ENCODE results near the gene TIAM1.

The TIAM1 gene

GRCh38 chr21:31201548-31201947, 142.5 kb downstream of the TIAM1 start:
- intact Hi-C loops (cut with micrococcal nuclease), result loop anchor here (1.0 to 5.0 kb wide), 2 partner anchors 18 to 136 kb away; no protein-coding TSS in a partner anchor
- Mint-ChIP-seq H3K27ac (peak overlapping the region; percentile 87), H3K9me3 (no peaks in the 10 kb centered on the region)

GRCh38 chr21:31201144-31201543, 142.9 kb downstream of the TIAM1 start:
- no peaks in the 10 kb centered on the region for H3K27me3 Mint-ChIP-seq
- H3K4me1 Mint-ChIP-seq (ENCODE audit: low read depth), result peaks cover 53% of the 10 kb centered on the region
- intact Hi-C loops (cut with micrococcal nuclease), result loop anchor here (1.0 to 5.0 kb wide), 2 partner anchors 18 to 136 kb away; no protein-coding TSS in a partner anchor
- H3K9me3 Mint-ChIP-seq, result no peaks in the 10 kb centered on the region
- peak overlapping the region; percentile 87 for H3K27ac Mint-ChIP-seq
- H3K4me3 Mint-ChIP-seq, result peak overlapping the region; percentile 23
- H3K36me3 Mint-ChIP-seq (ENCODE audit: low read depth), result peaks cover 68% of the 10 kb centered on the region

More at GRCh38 chr21:31201548-31201947, 142.5 kb downstream of the TIAM1 start:
- H3K4me1 Mint-ChIP-seq (ENCODE audit: low read depth), result peaks cover 53% of the 10 kb centered on the region
- no peaks in the 10 kb centered on the region for H3K27me3 Mint-ChIP-seq
- peak overlapping the region; percentile 23 for H3K4me3 Mint-ChIP-seq
- H3K36me3 Mint-ChIP-seq (ENCODE audit: low read depth), result peaks cover 66% of the 10 kb centered on the region

DNA sequence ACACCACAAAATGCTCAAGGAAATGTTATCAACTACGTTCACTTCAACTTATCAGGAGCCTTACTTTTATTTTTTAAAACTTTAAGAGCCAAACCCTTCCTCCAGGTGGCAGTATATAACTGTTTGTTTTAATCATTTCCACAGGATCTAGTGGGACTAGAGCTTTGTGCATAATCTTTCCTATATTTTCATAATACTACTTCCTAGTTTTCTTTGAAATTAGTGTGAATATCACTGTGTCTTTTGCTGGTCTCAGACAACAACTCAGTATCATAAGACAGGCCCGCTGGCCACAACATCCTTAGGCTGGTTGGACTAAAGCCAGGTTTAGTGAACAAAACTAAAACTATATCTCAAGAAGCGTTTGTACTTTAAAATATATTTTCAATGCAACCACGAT, 145.5 kb downstream of the TIAM1 start:
- H3K36me3 Mint-ChIP-seq (ENCODE audit: low read depth), result peaks cover 71% of the 10 kb centered on the region
- H3K9me3 Mint-ChIP-seq, result no peaks in the 10 kb centered on the region
- no peaks in the 10 kb centered on the region for H3K27me3 Mint-ChIP-seq
- H3K4me1 Mint-ChIP-seq (ENCODE audit: low read depth), result peaks cover 48% of the 10 kb centered on the region
- peak overlapping the region; percentile 79 for H3K27ac Mint-ChIP-seq
- H3K4me3 Mint-ChIP-seq, result no peak overlapping the region
- intact Hi-C loops (cut with micrococcal nuclease), result loop anchor here (1.0 kb wide), 2 partner anchors 382 to 406 kb away; no protein-coding TSS in a partner anchor

DNA sequence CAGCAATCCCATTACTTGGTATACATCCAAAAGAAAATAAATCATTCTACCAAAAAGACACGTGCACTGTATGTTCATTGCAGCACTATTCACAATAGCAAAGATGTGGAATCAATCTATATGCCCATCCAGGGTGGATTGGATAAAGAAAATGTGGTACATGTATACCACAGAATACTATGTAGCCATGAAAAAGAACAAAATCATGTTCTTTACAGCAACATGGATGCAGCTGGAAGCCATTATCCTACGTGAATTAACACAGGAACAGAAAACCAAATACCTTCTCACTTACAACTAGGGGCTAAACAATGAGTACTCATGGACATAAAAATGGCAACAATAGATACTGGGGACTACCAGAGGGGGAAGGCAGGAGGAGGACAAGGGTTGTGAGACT, 147.3 kb downstream of the TIAM1 start:
- H3K4me1 Mint-ChIP-seq (ENCODE audit: low read depth), result peaks cover 31% of the 10 kb centered on the region
- no peak overlapping the region for H3K27ac Mint-ChIP-seq
- intact Hi-C loops (cut with micrococcal nuclease), result no loop called here
- H3K36me3 Mint-ChIP-seq (ENCODE audit: low read depth), result peaks cover 77% of the 10 kb centered on the region
- H3K4me3 Mint-ChIP-seq, result no peak overlapping the region
- H3K27me3 Mint-ChIP-seq, result no peaks in the 10 kb centered on the region
- H3K9me3 Mint-ChIP-seq, result no peaks in the 10 kb centered on the region

DNA sequence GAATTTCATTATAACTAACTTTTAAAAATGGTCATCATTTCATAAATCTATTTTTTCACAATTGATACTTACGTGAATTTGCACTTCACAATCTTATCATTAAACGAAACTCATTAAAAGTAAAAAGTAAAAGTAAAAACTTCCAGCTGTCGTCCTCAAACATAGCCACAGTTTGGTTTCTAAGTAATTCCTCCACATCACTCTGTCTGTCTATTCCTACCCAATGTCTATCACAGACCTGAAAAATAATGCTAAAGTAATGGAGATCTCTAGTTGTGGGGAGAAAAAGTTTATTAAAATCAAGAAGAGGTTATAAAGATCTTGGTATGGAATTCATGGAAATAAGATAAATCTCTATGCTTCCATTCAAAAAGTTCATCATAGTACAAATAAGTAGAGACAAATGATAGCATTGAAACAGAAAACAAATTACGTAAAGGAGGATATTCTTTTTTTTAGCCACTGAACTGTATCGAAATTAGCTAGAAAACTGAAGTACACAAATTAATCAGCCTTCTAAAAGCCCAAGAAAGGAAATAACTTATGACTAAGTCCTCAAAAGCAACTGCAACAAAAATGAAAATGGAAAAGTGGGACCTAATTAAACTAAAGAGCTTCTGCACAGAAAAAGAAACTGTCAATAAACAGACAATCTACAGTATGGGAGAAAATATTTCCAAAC, 148.6 kb downstream of the TIAM1 start:
- H3K27ac Mint-ChIP-seq, result peak overlapping the region; percentile 46
- peaks cover 89% of the 10 kb centered on the region for H3K36me3 Mint-ChIP-seq (ENCODE audit: low read depth)
- no peaks in the 10 kb centered on the region for H3K9me3 Mint-ChIP-seq
- intact Hi-C loops (cut with micrococcal nuclease), result no loop called here
- H3K4me3 Mint-ChIP-seq, result no peak overlapping the region
- peaks cover 23% of the 10 kb centered on the region for H3K4me1 Mint-ChIP-seq (ENCODE audit: low read depth)
- no peaks in the 10 kb centered on the region for H3K27me3 Mint-ChIP-seq

GRCh38 chr21:31194510-31195293, 149.4 kb downstream of the TIAM1 start:
- H3K36me3 Mint-ChIP-seq (ENCODE audit: low read depth), result peaks cover 92% of the 10 kb centered on the region
- no peak overlapping the region for H3K27ac Mint-ChIP-seq
- H3K9me3 Mint-ChIP-seq, result no peaks in the 10 kb centered on the region
- intact Hi-C loops (cut with micrococcal nuclease), result no loop called here
- no peaks in the 10 kb centered on the region for H3K27me3 Mint-ChIP-seq
- no peak overlapping the region for H3K4me3 Mint-ChIP-seq
- H3K4me1 Mint-ChIP-seq (ENCODE audit: low read depth), result peaks cover 19% of the 10 kb centered on the region

- Mint-ChIP-seq H3K36me3 (ENCODE audit: low read depth) (peaks cover 93% of the 10 kb centered on the region), H3K4me1 (ENCODE audit: low read depth) (peaks cover 10% of the 10 kb centered on the region), H3K27me3 (no peaks in the 10 kb centered on the region), H3K4me3 (no peak overlapping the region), H3K27ac (no peak overlapping the region), H3K9me3 (no peaks in the 10 kb centered on the region)
- intact Hi-C loops (cut with micrococcal nuclease), result no loop called here
Measured at GRCh38 chr21:31193761-31194160, 150.3 kb downstream of the TIAM1 start.

DNA sequence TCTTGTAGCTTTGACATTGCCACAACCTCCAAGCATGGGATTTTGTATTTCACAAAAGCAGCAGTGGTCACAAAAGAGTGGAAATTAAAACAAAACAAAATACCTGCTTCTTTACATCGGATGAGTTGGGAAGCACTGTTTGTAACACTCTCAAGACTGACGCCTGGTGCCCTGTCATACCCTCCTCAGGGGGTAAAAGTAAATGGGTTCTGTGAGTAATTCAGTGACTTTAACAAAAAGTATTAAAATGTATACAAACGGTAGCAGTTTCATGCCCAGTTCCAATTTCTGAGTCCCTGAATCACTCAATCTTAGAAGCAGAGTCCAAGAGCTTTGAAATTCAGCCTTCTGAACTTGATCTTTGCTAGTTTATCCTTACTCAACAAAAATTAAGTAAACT, 152.5 kb downstream of the TIAM1 start:
- Mint-ChIP-seq H3K4me1 (ENCODE audit: low read depth) (peaks cover 10% of the 10 kb centered on the region), H3K36me3 (ENCODE audit: low read depth) (peaks cover 98% of the 10 kb centered on the region), H3K27ac (no peak overlapping the region), H3K9me3 (no peaks in the 10 kb centered on the region), H3K27me3 (no peaks in the 10 kb centered on the region), H3K4me3 (no peak overlapping the region)
- intact Hi-C loops (cut with micrococcal nuclease), result no loop called here

DNA sequence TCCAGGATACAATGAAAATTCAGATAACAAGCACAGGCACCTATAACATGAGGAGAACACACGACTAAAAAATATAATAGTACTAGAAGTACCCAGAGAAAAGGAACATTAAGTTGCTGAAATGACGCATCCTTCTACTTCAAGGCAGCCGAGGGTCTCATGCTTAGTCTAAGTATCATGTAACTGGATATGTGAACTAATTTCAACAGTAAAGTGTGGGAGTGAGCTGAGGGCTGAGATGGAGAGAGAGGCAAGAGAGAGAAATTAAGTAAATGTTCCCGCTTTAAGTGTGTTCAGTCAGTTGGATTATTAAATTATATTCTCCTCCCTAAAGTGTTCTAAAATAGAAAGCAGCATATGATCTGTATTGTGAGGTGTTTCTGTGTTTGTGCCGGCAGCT, 153.5 kb downstream of the TIAM1 start:
- H3K27ac Mint-ChIP-seq, result no peak overlapping the region

DNA sequence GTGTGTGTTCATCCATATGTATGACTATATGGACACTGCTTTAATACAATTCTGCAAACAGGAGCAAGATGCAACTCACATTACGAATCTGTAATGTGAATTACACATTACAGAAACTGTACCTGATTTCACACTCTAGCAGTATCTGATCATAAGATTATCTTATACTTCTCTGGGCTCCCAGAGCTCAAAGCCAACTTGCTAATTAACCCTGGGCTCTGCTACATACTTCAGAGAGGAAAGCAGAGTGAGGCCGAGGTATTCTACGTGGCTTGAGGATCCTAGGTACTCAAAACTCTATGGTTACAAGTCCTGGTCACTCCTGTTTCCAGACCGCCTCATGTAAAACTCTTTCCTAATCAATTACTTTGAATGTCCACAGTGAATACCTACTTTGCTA, 156.6 kb downstream of the TIAM1 start:
- H3K36me3 Mint-ChIP-seq (ENCODE audit: low read depth), result peaks cover 95% of the 10 kb centered on the region
- intact Hi-C loops (cut with micrococcal nuclease), result no loop called here
- no peaks in the 10 kb centered on the region for H3K9me3 Mint-ChIP-seq
- H3K4me3 Mint-ChIP-seq, result no peak overlapping the region
- no peaks in the 10 kb centered on the region for H3K27me3 Mint-ChIP-seq
- H3K27ac Mint-ChIP-seq, result no peak overlapping the region
- no peaks in the 10 kb centered on the region for H3K4me1 Mint-ChIP-seq (ENCODE audit: low read depth)

More for the DNA sequence above, 153.5 kb downstream of the TIAM1 start:
- intact Hi-C loops (cut with micrococcal nuclease), result no loop called here
- Mint-ChIP-seq H3K27me3 (no peaks in the 10 kb centered on the region), H3K9me3 (no peaks in the 10 kb centered on the region), H3K4me3 (no peak overlapping the region), H3K36me3 (ENCODE audit: low read depth) (peaks cover 100% of the 10 kb centered on the region), H3K4me1 (ENCODE audit: low read depth) (peaks cover 3% of the 10 kb centered on the region)

- H3K27ac Mint-ChIP-seq, result no peak overlapping the region
- peaks cover 95% of the 10 kb centered on the region for H3K36me3 Mint-ChIP-seq (ENCODE audit: low read depth)
- H3K27me3 Mint-ChIP-seq, result no peaks in the 10 kb centered on the region
- intact Hi-C loops (cut with micrococcal nuclease), result no loop called here
- no peaks in the 10 kb centered on the region for H3K9me3 Mint-ChIP-seq
- no peaks in the 10 kb centered on the region for H3K4me1 Mint-ChIP-seq (ENCODE audit: low read depth)
- H3K4me3 Mint-ChIP-seq, result no peak overlapping the region
Measured at GRCh38 chr21:31186916-31187315, 157.1 kb downstream of the TIAM1 start.

- peaks cover 8% of the 10 kb centered on the region for H3K4me1 Mint-ChIP-seq (ENCODE audit: low read depth)
- peaks cover 95% of the 10 kb centered on the region for H3K36me3 Mint-ChIP-seq (ENCODE audit: low read depth)
- no peaks in the 10 kb centered on the region for H3K9me3 Mint-ChIP-seq
- intact Hi-C loops (cut with micrococcal nuclease), result no loop called here
- H3K27me3 Mint-ChIP-seq, result no peaks in the 10 kb centered on the region
- no peak overlapping the region for H3K4me3 Mint-ChIP-seq
- H3K27ac Mint-ChIP-seq, result no peak overlapping the region
Measured at GRCh38 chr21:31185663-31186062, 158.4 kb downstream of the TIAM1 start.

DNA sequence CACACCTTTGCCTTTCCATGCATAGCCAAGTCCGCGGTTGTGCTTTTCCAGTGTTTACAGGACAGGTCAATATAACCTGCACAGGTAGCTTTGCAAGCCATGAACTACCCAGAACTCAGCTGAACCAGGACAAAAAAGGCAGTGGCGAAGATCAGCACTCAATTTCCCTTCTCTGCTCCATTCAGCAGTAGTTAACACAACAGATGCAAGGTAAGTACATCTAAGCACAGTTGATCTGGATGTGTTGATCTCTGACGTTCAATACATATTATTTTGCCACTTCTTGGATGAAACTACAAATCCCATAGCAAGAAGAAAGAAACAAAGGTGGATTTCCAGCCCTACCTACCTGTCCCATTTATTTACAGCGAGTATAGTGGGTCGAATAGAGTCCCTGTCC, 159.2 kb downstream of the TIAM1 start:
- no peak overlapping the region for H3K4me3 Mint-ChIP-seq
- no peak overlapping the region for H3K27ac Mint-ChIP-seq
- no peaks in the 10 kb centered on the region for H3K27me3 Mint-ChIP-seq
- intact Hi-C loops (cut with micrococcal nuclease), result no loop called here
- peaks cover 9% of the 10 kb centered on the region for H3K4me1 Mint-ChIP-seq (ENCODE audit: low read depth)
- H3K36me3 Mint-ChIP-seq (ENCODE audit: low read depth), result peaks cover 94% of the 10 kb centered on the region
- H3K9me3 Mint-ChIP-seq, result no peaks in the 10 kb centered on the region

DNA sequence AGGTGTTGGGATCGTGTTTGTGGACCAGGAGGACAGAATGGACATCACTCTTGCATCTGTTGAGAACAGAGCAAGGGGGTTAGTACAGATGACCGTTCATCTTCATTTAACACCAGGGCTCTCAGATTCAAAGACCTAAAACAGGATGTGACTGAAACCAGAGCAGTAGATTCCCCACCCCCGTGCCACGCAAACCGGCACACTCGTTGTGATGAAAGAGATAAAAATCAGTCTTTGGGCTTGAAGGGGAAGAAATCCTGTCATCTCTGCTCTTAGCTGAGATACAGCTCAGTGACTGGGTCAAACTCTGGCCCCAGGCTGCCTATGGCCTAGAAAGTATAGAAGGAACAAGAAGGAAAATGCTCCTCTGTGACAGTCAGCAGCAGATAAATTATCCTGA, 159.6 kb downstream of the TIAM1 start:
- intact Hi-C loops (cut with micrococcal nuclease), result no loop called here
- H3K36me3 Mint-ChIP-seq (ENCODE audit: low read depth), result peaks cover 94% of the 10 kb centered on the region
- no peaks in the 10 kb centered on the region for H3K9me3 Mint-ChIP-seq
- peaks cover 9% of the 10 kb centered on the region for H3K4me1 Mint-ChIP-seq (ENCODE audit: low read depth)
- no peak overlapping the region for H3K27ac Mint-ChIP-seq
- H3K4me3 Mint-ChIP-seq, result no peak overlapping the region
- H3K27me3 Mint-ChIP-seq, result no peaks in the 10 kb centered on the region
